Loucy (cell line): ENCODE measurements around the gene NID2.

Source experiments
- H2AFZ ChIP-seq: fragments of 200-600 bp; sonication (generic); 2 replicates; pipeline ENCODE4 v1.6.0; 2016; ENCODE audit warnings: antibody characterized with exemption, mild to moderate bottlenecking, low read length, moderate library complexity
- H3F3A ChIP-seq: fragments of 200-600 bp; 2 replicates; pipeline ENCODE4 v1.6.0; 2016; ENCODE audit warnings: antibody characterized with exemption, low read depth, mild to moderate bottlenecking
- H3K27me3 ChIP-seq: fragments of 200-600 bp; sonication (generic); 2 replicates; pipeline ENCODE4 v1.6.1; 2014; ENCODE audit warnings: low read length, mild to moderate bottlenecking; ENCODE audit not compliant: insufficient read depth, poor library complexity, severe bottlenecking
- H3K36me3 ChIP-seq: fragments of 200-600 bp; sonication (generic); 2 replicates; pipeline ENCODE4 v1.6.1; 2016; ENCODE audit warnings: low read length; ENCODE audit not compliant: insufficient read depth
- H3K4me1 ChIP-seq: fragments of 200-600 bp; sonication (generic); 2 replicates; pipeline ENCODE4 v1.5.1; 2014; ENCODE audit warnings: low read length, mild to moderate bottlenecking; ENCODE audit not compliant: insufficient read depth, poor library complexity, severe bottlenecking
- H3K4me2 ChIP-seq: fragments of 200-600 bp; sonication (generic); 2 replicates; pipeline ENCODE4 v1.6.0; 2014; ENCODE audit warnings: antibody characterized with exemption, low read length, low read depth, mild to moderate bottlenecking; ENCODE audit not compliant: poor library complexity, severe bottlenecking
- H3K4me3 ChIP-seq: fragments of 200-600 bp; sonication (generic); 2 replicates; pipeline ENCODE4 v1.5.1; 2014; ENCODE audit warnings: low read length, mild to moderate bottlenecking, mixed read lengths; ENCODE audit not compliant: poor library complexity, severe bottlenecking
- H3K79me2 ChIP-seq: fragments of 200-600 bp; sonication (generic); 2 replicates; pipeline ENCODE4 v1.6.1; 2014; ENCODE audit warnings: low read length; ENCODE audit not compliant: insufficient read depth
- H3K9ac ChIP-seq: fragments of 200-600 bp; sonication (generic); 2 replicates; pipeline ENCODE4 v1.6.0; 2014; ENCODE audit warnings: mild to moderate bottlenecking, low read depth, low read length, moderate library complexity; ENCODE audit not compliant: poor library complexity, severe bottlenecking
- H3K9me2 ChIP-seq: fragments of 200-600 bp; sonication (generic); replicated peaks from 2 replicates; pipeline ENCODE4 v1.6.1; 2016; ENCODE audit warnings: low read depth, low read length, mixed read lengths
- H3K9me3 ChIP-seq: fragments of 200-600 bp; sonication (generic); 2 replicates; pipeline ENCODE4 v1.6.1; 2014; ENCODE audit warnings: mild to moderate bottlenecking, antibody characterized with exemption, low read length, low read depth; ENCODE audit not compliant: insufficient read depth
- H4K20me1 ChIP-seq: fragments of 200-600 bp; sonication (generic); 2 replicates; pipeline ENCODE4 v1.6.0; 2014; ENCODE audit warnings: antibody characterized with exemption, low read length, mild to moderate bottlenecking; ENCODE audit not compliant: insufficient read depth, poor library complexity, severe bottlenecking
- EZH2phosphoT487 ChIP-seq: fragments of 200-600 bp; IDR thresholded peaks from 2 replicates; pipeline ENCODE4 v1.6.1; 2018; ENCODE audit warnings: antibody characterized with exemption, mild to moderate bottlenecking, moderate library complexity, borderline replicate concordance
- TF ChIP-seq, protein P1 (sequence below): fragments of 200-600 bp; sonication (generic); conservative IDR thresholded peaks from 2 replicates; pipeline ENCODE4 v1.5.1; 2014; ENCODE audit warnings: mild to moderate bottlenecking, antibody characterized with exemption, low read length

Gene NID2

GRCh38 chr14:51977075-51977474 lies 91.8 kb downstream of the NID2 start:
- TF ChIP-seq, protein P1, sequence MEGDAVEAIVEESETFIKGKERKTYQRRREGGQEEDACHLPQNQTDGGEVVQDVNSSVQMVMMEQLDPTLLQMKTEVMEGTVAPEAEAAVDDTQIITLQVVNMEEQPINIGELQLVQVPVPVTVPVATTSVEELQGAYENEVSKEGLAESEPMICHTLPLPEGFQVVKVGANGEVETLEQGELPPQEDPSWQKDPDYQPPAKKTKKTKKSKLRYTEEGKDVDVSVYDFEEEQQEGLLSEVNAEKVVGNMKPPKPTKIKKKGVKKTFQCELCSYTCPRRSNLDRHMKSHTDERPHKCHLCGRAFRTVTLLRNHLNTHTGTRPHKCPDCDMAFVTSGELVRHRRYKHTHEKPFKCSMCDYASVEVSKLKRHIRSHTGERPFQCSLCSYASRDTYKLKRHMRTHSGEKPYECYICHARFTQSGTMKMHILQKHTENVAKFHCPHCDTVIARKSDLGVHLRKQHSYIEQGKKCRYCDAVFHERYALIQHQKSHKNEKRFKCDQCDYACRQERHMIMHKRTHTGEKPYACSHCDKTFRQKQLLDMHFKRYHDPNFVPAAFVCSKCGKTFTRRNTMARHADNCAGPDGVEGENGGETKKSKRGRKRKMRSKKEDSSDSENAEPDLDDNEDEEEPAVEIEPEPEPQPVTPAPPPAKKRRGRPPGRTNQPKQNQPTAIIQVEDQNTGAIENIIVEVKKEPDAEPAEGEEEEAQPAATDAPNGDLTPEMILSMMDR, result no peak
- TF ChIP-seq EZH2phosphoT487, result no peak
- H4K20me1 ChIP-seq, result no peaks in the 10 kb centered on the region

DNA sequence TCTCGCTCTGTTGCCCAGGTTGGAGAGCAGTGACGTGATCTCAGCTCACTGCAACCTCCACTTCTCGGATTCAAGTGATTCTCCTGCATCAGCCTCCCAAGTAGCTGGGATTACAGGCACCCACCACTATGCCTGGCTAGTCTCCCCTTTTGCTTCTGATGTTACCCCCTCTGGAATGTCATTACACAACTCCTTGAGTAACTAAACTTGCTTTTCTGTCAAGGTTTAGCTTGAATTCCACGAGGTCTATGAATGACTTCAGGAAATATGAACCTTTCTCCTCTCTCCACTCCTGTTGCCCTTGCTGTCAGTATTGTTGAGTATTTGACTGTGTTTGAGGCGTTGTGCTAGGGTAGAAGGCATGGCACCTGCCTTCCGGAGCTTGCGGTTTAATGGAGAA lies 96.3 kb downstream of the NID2 start:
- Histone ChIP-seq H3K79me2 (no peaks in the 10 kb centered on the region), H3K9me3 (no peaks in the 10 kb centered on the region), H3K4me2 (no peak overlapping the region), H4K20me1 (no peaks in the 10 kb centered on the region), H3F3A (no peaks in the 10 kb centered on the region), H3K27me3 (no peaks in the 10 kb centered on the region), H3K9ac (no peak overlapping the region), H3K4me3 (no peak overlapping the region), H3K9me2 (no peaks in the 10 kb centered on the region), H3K4me1 (no peaks in the 10 kb centered on the region), H2AFZ (no peak overlapping the region), H3K36me3 (peaks cover 8% of the 10 kb centered on the region; the same call in 1 of the 2 replicates)
- no peak for TF ChIP-seq EZH2phosphoT487
- TF ChIP-seq, protein P1, result no peak

More at GRCh38 chr14:51977075-51977474, 91.8 kb downstream of the NID2 start:
- Histone ChIP-seq H2AFZ (no peak overlapping the region), H3K4me1 (no peaks in the 10 kb centered on the region), H3K4me3 (no peak overlapping the region), H3K9me2 (no peaks in the 10 kb centered on the region), H3K27me3 (no peaks in the 10 kb centered on the region), H3K9me3 (no peaks in the 10 kb centered on the region), H3F3A (no peaks in the 10 kb centered on the region), H3K79me2 (no peaks in the 10 kb centered on the region), H3K4me2 (no peak overlapping the region), H3K9ac (no peak overlapping the region), H3K36me3 (no peaks in the 10 kb centered on the region)

DNA sequence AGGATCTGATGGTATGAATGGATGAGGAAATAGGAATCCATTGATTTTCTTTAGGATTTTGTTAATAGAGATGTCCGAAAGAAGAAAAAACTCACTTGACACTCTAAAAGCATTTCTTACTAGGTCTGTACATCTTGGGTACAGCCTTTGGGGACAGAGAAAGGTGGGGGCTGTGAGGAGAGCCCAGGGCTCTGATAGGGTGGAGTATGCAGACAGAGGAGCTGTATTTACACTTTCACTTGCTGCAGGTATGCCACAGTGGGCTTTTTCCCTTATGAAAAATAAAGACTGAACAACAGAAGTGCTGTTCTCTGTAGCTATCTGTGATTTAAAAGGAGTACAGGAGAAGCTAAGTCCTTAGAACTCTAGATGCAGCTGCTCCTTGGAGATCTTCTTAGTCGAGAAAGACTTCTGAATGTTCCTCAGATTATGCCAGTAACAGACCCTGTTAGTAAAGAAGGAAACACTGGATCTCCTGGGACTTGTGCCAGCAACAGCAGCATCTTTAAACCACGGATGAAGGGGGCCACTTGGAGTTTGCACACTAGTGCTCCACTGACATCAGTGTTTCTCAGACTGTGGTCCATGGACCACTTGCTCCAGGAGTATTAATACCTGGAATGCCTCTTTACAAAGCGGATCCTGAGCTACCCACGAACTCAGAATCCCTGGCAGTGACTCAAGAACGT lies 98.9 kb downstream of the NID2 start:
- Histone ChIP-seq H3K9me2 (no peaks in the 10 kb centered on the region), H3K9me3 (no peaks in the 10 kb centered on the region), H3F3A (no peaks in the 10 kb centered on the region), H3K27me3 (no peaks in the 10 kb centered on the region), H3K4me1 (no peaks in the 10 kb centered on the region), H3K4me3 (no peak overlapping the region), H3K36me3 (peaks cover 22% of the 10 kb centered on the region; the same call in 1 of the 2 replicates), H4K20me1 (no peaks in the 10 kb centered on the region), H3K79me2 (no peaks in the 10 kb centered on the region), H3K4me2 (no peak overlapping the region), H3K9ac (no peak overlapping the region), H2AFZ (no peak overlapping the region)
- TF ChIP-seq, protein P1, result no peak
- no peak for TF ChIP-seq EZH2phosphoT487
